HG03108 (cell line): Measurements from ENCODE around the gene KCNJ15.
"Not testable (repeated sequence)": the region's sequence is repeated elsewhere in the genome, so short reads cannot be mapped to it uniquely, and the experiment has no call there.

Experiments
- ATAC-seq: cut with Tn5 transposase; IDR thresholded peaks from one replicate; pipeline ENCODE4 v1.9.1; 2021; ENCODE audit warnings: moderate library complexity; ENCODE audit not compliant: unreplicated experiment

The KCNJ15 gene

DNA sequence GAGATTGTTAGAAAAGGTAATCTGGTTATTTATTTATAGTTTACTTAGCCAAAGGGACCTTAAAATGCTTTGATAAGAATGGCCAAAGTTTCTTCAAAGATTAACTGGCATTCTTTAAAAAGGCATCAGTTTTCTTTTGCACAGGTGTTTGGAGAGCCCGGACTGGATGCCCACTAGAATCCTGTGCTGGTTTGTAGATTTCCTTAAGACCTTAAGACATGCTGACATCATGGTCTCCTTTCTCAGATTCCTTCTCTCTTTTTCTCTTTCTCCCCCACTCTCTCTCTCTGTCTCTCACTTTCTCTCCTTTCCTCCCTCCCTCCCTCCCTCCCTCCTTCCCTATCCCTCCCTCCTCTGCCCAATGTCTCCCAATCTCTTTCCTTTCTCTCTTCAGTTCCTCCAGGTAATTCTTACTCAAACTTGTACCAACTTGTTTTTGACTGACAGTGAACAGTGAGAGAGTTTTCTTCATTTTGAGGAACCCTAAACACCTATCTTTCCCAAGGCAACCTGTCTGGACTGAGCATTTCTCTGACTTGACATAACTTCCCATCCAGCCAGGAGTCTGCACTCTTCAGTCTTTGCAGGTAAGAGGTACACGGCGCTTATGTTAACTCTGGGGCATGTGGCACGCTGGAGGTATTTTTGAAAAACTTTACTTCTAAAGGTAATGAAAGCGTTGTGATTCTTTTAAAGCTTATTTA lies at the start of gene KCNJ15:
Gene KCNJ15, plus strand, starts transcription at position 393 of the 704 bp plus-strand sequence. CDS start 42,271 bp downstream, outside the sequence.
- no peak for ATAC-seq

DNA sequence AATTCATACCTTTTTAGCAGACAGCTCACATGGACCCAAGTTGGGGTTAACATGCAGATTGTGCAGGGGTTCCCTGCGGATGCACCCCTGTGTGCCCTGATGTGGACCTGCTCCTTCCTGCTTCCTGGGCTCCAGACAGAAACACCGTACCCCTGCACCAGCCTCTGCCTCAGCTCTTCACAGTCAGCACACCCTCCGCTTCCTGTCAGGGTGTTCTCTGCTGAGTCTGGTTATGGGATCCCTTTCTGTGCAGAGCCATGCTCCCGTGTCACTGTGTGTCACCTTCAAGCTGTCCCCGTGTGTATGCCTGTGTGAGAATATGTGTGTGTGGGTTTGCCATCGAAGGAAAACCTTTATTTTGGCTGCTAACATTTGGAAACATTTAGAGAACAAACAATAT lies 48.7 kb upstream of the KCNJ15 start:
- no peak for ATAC-seq

DNA sequence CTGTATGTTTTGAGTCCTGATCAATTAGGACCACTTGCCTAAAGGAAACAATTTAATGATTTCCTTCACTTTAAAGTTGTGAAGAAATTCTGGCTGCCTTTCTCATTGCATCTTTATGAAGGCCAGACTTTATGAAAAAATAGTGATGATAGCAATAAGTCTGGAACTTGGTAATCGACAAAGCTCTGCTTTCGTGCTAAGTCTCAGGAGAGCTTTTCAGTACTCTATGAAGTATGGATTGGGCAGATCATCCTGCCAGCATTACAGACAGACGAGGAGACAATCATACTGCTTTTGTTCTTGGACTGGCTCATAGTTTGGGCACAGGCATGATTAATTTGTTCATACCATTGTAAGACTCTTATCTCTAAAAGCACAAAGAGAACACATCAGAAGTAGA lies 45.5 kb upstream of the KCNJ15 start:
- ATAC-seq, result no peak

DNA sequence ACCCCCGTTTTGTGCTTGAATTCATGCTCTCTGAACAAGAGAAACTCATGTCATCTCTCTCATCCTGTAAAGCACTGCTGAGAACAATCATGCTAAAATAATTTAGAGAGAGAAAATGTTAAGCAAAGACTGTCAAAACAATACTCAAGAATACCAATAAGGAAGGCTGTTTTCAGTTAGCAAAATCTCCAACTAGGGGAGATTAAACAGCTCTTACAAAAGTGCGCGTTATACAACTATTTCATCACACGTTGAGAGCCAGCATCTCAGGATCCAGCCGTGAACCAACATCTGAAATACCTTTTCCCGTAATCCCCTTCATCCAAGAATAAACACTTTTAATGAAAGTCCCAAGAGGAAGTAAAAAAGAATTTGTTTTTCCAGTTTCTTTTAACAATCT lies 44.1 kb upstream of the KCNJ15 start:
- ATAC-seq, result no peak

DNA sequence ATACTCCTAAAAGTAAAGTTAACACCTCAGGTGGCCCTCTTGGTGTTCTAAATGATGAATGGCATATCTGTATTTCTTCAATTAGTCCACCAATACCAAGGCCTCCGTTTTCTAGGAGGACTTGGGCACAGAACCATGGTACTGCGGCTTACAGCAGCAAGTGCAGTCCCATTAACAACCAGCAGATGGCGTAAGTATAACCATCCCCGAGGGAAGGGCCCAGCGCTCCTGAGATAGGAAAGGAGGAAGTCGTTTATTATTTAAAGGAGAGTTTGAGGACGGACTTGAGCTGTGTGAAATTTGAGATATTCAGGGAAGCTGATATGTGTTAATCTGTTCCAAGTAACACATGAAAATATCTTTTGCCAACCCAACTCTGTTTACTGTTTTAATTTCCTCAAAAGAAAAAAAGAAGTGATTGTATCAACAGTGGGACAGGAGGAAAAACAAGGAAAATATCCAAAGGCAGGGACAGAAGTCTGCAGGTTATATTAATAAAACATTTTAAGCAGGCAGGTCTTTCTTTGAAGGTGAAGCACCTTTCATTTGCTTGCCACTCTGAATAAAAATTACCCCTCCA lies 37.7 kb upstream of the KCNJ15 start:
- no peak for ATAC-seq

DNA sequence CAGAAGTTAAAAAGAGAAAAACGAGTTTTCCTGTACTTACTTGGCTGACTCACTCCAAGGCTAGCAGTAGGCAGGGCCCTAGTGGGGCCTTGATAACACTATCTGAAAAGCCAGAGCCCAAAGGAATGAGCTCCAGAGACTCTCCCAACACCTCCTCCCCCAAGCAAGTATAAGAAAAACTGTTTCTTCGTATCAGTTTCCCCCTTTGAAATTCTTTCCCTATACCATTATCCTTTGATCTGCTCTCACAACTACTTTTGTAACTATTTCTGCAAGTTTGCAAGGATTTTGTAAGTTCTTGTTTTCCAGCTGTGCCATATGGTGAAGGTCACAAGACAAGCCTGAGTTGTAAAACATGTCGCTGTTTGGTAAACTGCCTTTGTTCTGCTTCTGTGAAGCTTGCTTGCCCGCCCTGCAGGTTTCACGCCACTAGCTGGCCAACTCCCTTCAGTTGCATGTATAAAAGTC lies 36.5 kb upstream of the KCNJ15 start:
- no peak for ATAC-seq

DNA sequence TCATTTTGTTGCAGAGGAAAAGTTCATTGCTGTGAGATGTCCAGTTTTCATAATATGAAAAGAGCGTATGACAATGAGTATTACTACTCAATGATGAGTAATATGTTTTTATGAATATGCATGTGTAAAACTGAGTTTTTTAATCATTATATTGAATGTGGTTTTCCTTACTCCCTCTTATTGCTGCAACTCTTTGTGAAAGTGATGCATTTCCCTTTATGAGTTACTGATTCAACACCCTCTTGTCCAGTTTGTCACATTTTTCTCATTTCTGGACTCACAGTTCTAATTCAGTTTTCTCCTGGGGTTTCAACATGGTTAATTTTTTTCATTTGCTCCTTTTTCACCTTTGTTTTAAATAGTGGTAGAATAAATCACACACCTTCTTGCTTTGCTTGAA lies 35.2 kb upstream of the KCNJ15 start:
- peak; percentile 66 for ATAC-seq

DNA sequence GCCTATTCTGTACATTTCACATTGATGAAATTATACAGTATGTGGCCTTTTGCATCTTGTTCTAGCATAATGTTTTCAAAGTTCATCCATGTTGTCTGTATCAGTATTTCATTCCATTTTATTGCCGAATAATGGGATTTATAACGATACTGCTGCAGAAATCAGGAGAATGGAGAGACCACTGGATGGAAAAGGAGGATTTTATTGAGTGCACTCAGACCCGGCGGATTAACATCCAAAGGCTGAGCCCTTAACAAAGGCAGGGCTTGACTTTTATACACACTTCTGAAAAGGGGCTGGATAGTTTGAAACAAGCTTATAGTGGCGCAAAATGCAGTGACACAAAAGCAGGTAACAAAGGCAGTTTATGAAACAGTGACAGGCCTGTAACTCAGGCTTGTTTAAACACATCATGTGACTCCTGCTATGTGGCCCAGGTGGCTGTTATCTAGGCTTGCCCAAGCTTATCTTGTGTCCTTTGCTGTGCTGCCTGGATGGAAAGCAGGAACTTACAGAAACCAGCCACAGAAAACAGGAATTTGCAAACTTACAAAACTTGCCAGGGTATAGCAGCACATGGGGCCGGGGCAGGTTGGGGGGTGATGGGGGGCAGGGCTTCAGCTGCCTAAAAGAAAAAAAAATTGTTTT lies 32.8 kb upstream of the KCNJ15 start:
- ATAC-seq, result no peak

DNA sequence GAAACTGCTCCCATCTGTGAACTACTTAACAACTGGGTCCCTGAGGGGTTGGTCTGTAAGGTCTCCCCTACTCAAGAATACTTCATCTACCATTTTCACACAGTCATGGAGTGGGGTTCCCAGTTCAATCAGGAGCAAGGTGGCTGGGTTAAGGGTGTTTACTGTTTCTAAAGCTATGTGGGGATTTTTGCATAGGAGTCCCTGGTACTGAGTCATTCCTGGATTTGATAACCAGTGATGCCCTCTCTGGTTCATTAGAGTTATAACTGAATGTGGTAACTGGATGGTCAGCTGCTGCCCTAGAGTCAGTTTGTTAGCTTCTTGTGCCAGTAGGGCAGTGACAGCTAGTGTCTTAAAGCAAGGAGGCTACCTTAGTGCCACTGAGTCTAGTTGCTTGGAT lies 29.4 kb upstream of the KCNJ15 start:
- no peak for ATAC-seq

DNA sequence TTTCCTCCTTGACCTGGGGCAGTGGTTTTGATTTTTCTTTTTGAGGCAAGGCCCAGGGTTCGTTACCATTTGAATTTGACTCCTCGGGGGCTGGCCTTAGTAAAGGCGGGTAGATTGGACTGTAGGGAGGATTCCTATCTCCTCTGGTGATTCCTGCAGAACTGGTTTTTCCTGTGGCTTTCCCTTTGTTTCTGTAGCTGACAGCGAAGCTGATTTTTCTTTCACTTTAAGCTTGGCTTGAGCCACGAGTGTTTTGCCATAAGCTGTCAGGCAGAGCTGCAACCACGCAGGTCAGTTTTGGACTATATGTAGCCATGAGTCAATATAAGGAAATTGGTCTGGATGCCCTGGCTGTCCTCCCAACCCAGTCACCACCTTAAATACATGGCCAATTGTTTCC lies 28.7 kb upstream of the KCNJ15 start:
- no peak for ATAC-seq

DNA sequence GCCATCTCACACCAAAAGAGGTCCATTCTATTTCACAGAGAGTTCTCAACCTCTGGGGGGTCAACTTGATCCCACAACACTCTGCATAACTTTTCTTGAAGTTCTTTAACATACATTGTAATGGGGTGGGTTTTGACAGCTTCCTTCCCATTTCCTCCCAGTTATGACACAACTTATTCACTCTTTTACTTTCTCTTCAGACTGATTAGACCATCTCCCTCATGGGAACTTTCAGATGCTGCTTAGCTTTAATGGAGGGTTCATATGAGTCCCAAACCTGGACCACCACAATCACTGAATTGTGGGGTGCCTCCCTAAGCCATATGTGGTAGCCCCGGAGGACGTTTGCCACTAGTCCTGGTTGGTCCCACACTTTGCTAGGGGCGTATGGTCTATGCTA lies 28.3 kb upstream of the KCNJ15 start:
- no peak for ATAC-seq

DNA sequence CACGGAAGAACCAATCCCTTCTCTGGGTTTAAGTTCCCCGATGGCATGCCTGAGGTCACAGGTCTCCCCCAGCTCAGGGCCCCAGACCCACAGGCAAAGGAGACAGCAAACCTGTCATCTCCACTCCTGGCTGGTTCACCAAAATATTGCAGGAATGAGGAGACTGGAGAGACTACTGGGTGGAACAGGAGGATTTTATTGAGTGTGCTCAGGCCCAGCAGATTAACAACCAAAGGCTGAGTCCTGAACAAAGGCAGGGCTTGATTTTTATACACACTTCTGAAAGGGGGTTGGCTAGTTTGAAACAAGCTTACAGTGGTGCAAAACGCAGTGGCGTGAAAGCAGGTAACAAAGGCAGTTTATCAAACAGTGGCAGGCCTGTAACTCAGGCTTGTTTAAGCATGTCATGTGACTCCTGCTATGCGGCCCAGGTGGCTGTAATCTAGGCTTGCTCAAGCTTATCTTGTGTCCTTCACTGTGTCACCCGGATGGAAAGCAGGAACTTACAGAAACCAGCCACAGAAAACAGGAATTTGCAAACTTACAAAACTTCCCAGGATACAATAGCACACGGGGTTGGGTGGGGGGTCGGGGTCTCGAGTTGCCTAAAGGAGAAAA lies 27.4 kb upstream of the KCNJ15 start:
- ATAC-seq, result no peak

DNA sequence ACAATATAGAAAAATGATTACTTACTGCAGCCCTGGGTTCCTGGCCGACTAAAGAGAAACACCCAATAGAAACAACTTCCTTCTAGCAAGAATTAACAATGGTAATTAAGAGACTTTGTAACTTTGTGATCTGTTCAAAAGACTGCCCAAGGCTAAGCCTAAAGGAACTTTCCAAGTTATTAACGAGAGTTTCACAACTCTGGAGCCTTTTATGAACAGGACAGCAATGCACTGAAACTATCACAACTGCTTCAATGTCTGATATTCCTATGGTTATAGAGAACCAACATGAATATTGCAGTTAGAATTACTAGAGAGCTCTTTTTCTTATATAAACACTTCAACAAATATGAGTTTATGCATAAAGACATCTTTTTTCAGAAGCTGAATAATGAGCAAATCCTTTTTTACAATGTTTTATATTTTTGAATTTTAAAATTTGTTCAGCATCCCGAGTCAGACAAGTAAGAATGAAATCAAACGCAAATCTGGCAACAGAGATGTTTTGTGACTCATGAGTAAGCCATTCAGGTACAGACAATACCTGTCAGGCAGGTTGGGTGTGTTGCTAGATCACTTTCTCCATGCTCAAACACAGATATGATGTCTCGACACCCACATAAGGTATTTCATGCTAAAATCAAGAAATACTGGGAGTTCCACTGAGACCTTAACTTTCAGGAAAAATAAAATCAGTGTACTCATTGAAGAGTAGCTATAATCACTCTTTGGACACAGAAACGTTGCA lies 22.2 kb upstream of the KCNJ15 start:
- no peak for ATAC-seq

DNA sequence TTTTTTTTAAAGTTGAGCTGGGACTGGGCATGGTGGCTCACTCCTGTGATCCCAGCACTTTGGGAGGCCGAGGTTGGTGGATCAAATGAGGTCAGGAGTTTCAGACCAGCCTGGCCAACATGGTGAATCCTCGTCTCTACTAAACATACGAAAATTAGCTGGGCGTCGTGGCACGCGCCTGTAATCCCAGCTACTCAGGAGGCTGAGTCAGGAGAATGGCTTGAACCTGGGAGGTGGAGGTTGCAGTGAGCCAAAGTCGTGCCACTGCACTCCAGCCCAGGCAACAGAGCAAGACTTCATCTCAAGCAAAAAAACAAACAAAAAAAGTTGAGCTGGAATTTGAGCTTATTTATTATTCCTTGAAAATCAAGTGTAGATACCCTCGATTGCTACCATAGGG lies 21.5 kb upstream of the KCNJ15 start:
- ATAC-seq, result not testable (repeated sequence)

DNA sequence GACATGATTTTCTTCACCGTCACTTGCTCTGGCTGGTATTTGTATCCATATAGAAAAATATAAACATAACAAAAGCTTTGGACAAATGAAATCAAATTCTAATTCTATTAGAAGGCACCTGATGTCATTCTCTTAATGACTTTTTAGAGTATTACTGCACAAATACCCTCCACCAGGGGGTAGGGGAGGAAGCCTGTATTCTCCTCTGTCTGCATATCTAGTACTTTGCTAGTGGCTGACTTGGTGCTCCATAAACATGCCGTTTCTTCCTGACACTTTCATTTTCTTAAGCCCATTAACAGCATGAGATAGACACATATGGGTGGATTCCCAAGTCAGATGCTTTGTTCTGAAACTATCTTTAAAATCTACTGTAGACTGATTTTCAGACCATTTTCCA lies 20.6 kb upstream of the KCNJ15 start:
- ATAC-seq, result no peak

DNA sequence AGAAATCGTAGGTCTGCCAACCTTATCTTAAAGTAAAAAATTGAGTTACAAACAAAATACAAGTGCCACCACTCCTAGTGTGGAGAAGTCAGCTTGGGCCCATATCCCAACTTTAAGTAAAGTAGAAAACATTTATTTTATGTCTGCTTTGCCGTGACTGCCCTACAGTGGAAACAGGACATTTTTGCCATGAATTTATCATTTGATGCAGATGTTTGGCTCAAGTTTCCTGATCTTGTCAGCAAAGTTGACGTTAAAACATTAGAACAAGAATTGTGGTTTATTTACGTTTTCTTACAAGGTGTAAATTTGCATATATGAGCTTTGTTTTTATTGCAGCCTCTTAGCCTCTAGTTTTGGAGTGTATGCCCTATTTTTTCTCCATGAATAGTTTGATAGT lies 17.1 kb upstream of the KCNJ15 start:
- ATAC-seq, result no peak

DNA sequence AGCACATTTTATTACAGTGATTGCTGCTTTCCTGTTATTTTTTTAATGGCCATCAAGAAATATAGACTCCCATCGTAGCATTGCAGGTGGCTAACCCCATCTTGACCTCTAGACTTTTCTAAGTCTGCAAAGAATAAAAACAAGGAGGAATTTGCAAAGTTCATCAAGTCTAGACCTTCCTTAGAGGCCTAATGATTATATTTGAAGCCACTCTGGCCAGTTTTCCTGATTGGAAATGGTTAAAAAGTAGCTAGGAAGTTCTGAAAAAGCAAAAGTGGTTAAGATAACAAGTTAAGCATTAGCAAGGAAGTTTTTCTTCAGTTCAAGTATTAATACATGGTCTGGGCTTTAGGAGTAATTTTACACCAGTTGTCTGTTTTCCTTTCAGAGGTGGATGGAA lies 16.7 kb upstream of the KCNJ15 start:
- ATAC-seq, result no peak

DNA sequence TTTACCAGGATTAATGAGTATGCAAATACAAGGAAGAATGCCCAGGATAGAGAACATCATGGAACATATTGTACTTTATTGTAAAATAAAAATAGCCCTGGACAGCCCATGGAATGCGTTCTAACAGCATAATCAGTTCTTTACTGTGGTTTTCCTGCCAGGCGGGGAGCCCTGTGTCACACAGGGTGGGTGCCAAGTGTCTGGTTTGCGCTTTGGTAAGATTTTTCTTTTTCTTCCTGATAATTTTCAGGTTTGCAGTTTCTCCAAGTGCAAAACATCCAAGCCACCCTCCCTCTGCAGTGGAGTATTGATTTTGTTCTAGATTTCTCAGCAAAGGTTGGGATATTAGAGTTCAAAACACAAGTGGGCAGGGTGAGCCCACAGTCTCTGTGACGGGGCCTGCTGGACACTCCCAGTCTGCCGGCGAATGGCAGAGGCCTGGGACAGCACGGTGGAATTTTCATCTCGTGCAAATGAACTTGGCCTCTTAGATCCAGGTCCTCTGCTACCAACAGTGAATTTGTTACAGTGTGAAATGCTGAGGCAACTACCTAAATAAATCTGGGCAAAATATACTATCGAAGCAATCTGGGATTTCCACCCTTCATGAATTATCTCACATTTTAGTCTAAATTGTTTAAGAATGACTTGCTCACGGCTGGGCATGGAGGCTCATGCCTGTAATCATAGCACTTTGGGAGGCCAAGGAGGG lies 15.6 kb upstream of the KCNJ15 start:
- ATAC-seq, result no peak

DNA sequence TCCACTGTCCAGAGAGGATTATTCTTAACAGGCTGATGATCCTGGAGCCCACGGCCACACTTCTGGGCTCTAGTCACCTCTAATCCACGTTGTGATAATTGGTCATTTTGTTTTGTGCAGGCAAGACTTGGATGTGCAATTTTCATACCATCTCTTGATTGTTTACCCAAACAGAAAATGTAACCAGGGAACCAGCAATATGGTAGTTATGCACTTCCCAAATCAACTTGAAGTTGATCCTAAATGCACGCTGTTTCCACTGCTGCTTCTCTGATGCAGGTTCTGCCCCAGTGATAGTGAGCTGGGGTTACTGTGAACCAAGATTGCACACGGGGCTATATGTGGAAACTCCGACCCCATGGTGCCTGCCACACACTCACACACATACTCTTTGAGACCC lies 14.7 kb upstream of the KCNJ15 start:
- no peak for ATAC-seq

DNA sequence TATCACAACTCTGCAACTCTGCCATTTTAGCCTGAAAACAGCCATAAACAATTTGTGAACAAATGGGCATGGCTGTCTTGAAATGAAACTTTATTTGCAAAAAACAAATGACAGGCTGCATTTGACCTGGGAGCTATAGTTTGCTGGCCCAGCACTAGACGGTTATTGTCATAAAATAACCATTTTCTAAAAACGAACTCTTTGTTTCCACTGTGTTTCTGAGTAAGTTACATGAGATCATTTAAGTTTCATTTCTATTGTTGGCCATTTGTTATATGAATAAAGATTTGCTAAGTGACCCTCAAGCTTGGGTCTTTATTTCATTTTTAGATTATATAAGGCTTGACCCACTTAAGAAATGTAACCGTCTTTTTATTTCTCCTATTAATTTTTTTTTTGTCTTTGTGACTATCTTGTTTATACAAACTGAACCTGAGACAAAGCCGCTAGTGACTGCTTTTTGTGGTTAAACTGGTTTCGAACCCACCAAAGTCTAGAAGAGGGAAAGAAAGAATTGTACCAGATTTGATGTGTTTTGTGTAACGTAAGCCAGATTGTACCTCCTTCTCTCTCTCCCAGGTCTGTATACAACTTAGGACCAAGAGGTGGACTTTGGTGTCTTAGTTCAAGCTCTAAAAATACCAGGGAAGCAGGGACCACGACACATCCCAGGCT lies 12.9 kb upstream of the KCNJ15 start:
- no peak for ATAC-seq
